HEK293 (cell line): Measurements from ENCODE around the gene TP53I11.

Experiments used
- CTCF ChIA-PET: fragments of 350-600 bp; formaldehyde crosslinking; extraction: SDS; loops from one replicate; lab custom pipeline; 2021; ENCODE audit warnings: antibody characterized with exemption; lab: Yijun Ruan, JAX
- POLR2A ChIA-PET: fragments of 300-600 bp; formaldehyde crosslinking; extraction: SDS; loops from one replicate; lab custom pipeline; 2020; ENCODE audit warnings: antibody characterized with exemption, inconsistent platforms; lab: Yijun Ruan, JAX
- H3K27ac ChIP-seq: fragments of 200-500 bp; sonication (Bioruptor generic); 2 replicates; pipeline ENCODE4 v1.5.1; 2014; ENCODE audit warnings: low read depth, low read length, control low read depth, inconsistent platforms; ENCODE audit errors: extremely low read depth
- H3K36me3 ChIP-seq, 2 experiments: fragments of 200-500 bp in 1 of 2; sonication (Bioruptor generic) in 1 of 2; 1 replicate in 1 of 2; 2 replicates in 1 of 2; pipeline ENCODE4 v1.5.1; 2014 to 2017; ENCODE audit warnings: inconsistent platforms in 2 of 2, low read length in 2 of 2; ENCODE audit not compliant: control insufficient read depth in 2 of 2, insufficient read depth in 1 of 2
- H3K4me1 ChIP-seq: fragments of 200-500 bp; sonication (Bioruptor generic); 2 replicates; pipeline ENCODE4 v1.5.1; 2014; ENCODE audit warnings: mild to moderate bottlenecking, low read length, inconsistent platforms; ENCODE audit not compliant: control insufficient read depth, insufficient read depth
- H3K4me3 ChIP-seq: 2 replicates; pipeline ENCODE4 v1.5.1; 2011; ENCODE audit warnings: low read depth, mild to moderate bottlenecking, control low read depth, low read length, moderate library complexity
- H3K9me3 ChIP-seq: fragments of 200-500 bp; sonication (Bioruptor generic); 2 replicates; pipeline ENCODE4 v1.5.1; 2014; ENCODE audit warnings: low read depth, low read length, inconsistent platforms; ENCODE audit not compliant: control insufficient read depth, insufficient read depth
- CTCF ChIP-seq: fragments of 450-650 bp; formaldehyde crosslinking; IDR thresholded peaks from 2 replicates; pipeline ENCODE4 v1.5.1; 2016; ENCODE audit warnings: missing biosample characterization, missing genetic modification characterization
- GLIS1 ChIP-seq: fragments of 450-650 bp; formaldehyde crosslinking; IDR thresholded peaks from 2 replicates; pipeline ENCODE4 v1.5.1; 2016; ENCODE audit warnings: missing biosample characterization, missing genetic modification characterization
- IKZF3 ChIP-seq: fragments of 450-650 bp; IDR thresholded peaks from 2 replicates; pipeline ENCODE4 v1.5.0; 2018; ENCODE audit warnings: missing biosample characterization, mild to moderate bottlenecking, missing genetic modification characterization, moderate library complexity
- INSM2 ChIP-seq: fragments of 450-650 bp; formaldehyde crosslinking; IDR thresholded peaks from 2 replicates; pipeline ENCODE4 v1.5.1; 2016; ENCODE audit warnings: missing biosample characterization, missing genetic modification characterization
- KLF9 ChIP-seq: fragments of 450-650 bp; formaldehyde crosslinking; IDR thresholded peaks from 2 replicates; pipeline ENCODE4 v1.5.1; 2016; ENCODE audit warnings: missing biosample characterization, missing genetic modification characterization, low read depth
- MEIS1 ChIP-seq: sonication (generic); formaldehyde crosslinking; IDR thresholded peaks from 2 replicates; pipeline ENCODE4 v1.8.1; 2022; ENCODE audit warnings: missing genetic modification reagents, mild to moderate bottlenecking, borderline replicate concordance
- TSHZ1 ChIP-seq: fragments of 450-650 bp; formaldehyde crosslinking; IDR thresholded peaks from 2 replicates; pipeline ENCODE4 v1.5.1; 2016; ENCODE audit warnings: missing biosample characterization, missing genetic modification characterization, borderline replicate concordance
- ZBTB17 ChIP-seq: fragments of 450-650 bp; formaldehyde crosslinking; IDR thresholded peaks from 2 replicates; pipeline ENCODE4 v1.5.1; 2016; ENCODE audit warnings: missing biosample characterization, missing genetic modification characterization
- ZNF2 ChIP-seq: fragments of 450-650 bp; formaldehyde crosslinking; IDR thresholded peaks from 2 replicates; pipeline ENCODE4 v1.5.1; 2016; ENCODE audit warnings: missing biosample characterization, missing genetic modification characterization
- ZNF324 ChIP-seq: fragments of 450-650 bp; formaldehyde crosslinking; IDR thresholded peaks from 2 replicates; pipeline ENCODE4 v1.5.1; 2016; ENCODE audit warnings: missing biosample characterization, missing genetic modification characterization
- ZNF341 ChIP-seq: fragments of 450-650 bp; formaldehyde crosslinking; IDR thresholded peaks from 2 replicates; pipeline ENCODE4; 2016; ENCODE audit warnings: low read depth, missing biosample characterization, missing genetic modification characterization
- ZNF350 ChIP-seq: fragments of 450-650 bp; formaldehyde crosslinking; IDR thresholded peaks from 2 replicates; pipeline ENCODE4 v1.5.0; 2017; ENCODE audit warnings: missing biosample characterization, mild to moderate bottlenecking, missing genetic modification characterization
- ZNF362 ChIP-seq: fragments of 450-650 bp; formaldehyde crosslinking; IDR thresholded peaks from 2 replicates; pipeline ENCODE4 v1.5.1; 2016; ENCODE audit warnings: missing biosample characterization, missing genetic modification characterization
- ZNF426 ChIP-seq: fragments of 450-650 bp; formaldehyde crosslinking; IDR thresholded peaks from 2 replicates; pipeline ENCODE4 v1.5.1; 2017; ENCODE audit warnings: missing biosample characterization, missing genetic modification characterization, mild to moderate bottlenecking, inconsistent platforms, moderate library complexity
- ZNF548 ChIP-seq: fragments of 450-650 bp; formaldehyde crosslinking; IDR thresholded peaks from 2 replicates; pipeline ENCODE4 v1.5.1; 2016; ENCODE audit warnings: missing biosample characterization, missing genetic modification characterization
- ZNF626 ChIP-seq: fragments of 450-650 bp; sonication (Bioruptor Pico); formaldehyde crosslinking; IDR thresholded peaks from 2 replicates; pipeline ENCODE4 v1.5.1; 2018; ENCODE audit warnings: missing biosample characterization, missing genetic modification characterization, inconsistent platforms
- ZNF654 ChIP-seq: fragments of 450-650 bp; formaldehyde crosslinking; IDR thresholded peaks from 2 replicates; pipeline ENCODE4 v1.5.1; 2016; ENCODE audit warnings: low read depth, missing biosample characterization, missing genetic modification characterization
- ZSCAN30 ChIP-seq: fragments of 450-650 bp; IDR thresholded peaks from 2 replicates; pipeline ENCODE4 v1.5.1; 2018; ENCODE audit warnings: missing biosample characterization, mild to moderate bottlenecking, missing genetic modification characterization, moderate library complexity
- TF ChIP-seq, protein P1 (sequence below): fragments of 450-650 bp; formaldehyde crosslinking; IDR thresholded peaks from 2 replicates; pipeline ENCODE4 v1.5.1; 2017; ENCODE audit warnings: missing biosample characterization, missing genetic modification characterization
- TF ChIP-seq, protein P2 (sequence below): sonication (generic); formaldehyde crosslinking; IDR thresholded peaks from 2 replicates; pipeline ENCODE4 v1.8.1; 2022; ENCODE audit warnings: mild to moderate bottlenecking, moderate library complexity, missing genetic modification reagents

TP53I11 gene

DNA sequence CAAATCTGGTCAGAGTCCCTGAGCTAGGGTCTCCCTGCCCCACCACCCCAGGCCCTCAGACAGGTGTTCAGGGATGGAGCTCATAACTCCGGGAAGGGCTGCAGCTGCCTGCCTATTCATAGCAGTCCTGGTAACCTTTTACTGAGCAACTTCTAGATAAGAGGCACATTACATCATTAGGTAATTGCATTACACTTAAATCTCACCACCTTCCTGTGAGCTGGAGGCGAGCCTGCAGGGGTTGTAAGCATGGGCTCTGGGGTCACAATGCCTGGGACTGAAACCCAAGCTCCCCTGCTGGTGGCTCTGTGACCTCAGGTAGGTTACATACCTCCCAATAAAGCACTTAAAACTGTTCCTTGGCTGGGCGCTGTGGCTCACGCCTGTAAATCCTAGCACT is 22.5 kb downstream of the TP53I11 start:
- CTCF ChIA-PET, result interaction anchor here (0.5 to 18.1 kb wide), 16 partner anchors 10 to 362 kb away, joined by 3 to 847 read pairs (median 4); partner anchors contain the start of gene CD82
- H3K27ac ChIP-seq, result no peak overlapping the region
- H3K4me3 ChIP-seq, result no peak overlapping the region
- no peaks in the 10 kb centered on the region for H3K36me3 ChIP-seq
- TF ChIP-seq GLIS1 (0 out of 2 replicates have a peak, but pooled peaks have one; percentile 6), TSHZ1 (tag by site-specific recombination) (no peak)
- H3K4me1 ChIP-seq, result no peaks in the 10 kb centered on the region
- no peaks in the 10 kb centered on the region for H3K9me3 ChIP-seq
- POLR2A ChIA-PET, result no interaction called here

GRCh38 chr11:44927174-44927661 is 23.5 kb downstream of the TP53I11 start:
- Histone ChIP-seq H3K36me3 (no peaks in the 10 kb centered on the region), H3K27ac (no peak overlapping the region), H3K4me1 (no peaks in the 10 kb centered on the region), H3K4me3 (no peak overlapping the region), H3K9me3 (no peaks in the 10 kb centered on the region)
- CTCF ChIA-PET, result interaction anchor here (0.5 to 18.1 kb wide), 41 partner anchors 11 to 753 kb away, joined by 3 to 847 read pairs (median 3); partner anchors contain the start of gene CD82
- no peak for TF ChIP-seq ZNF362 (tag by site-specific recombination)
- peak; percentile 16; the same call in 1 of the 2 replicates for TF ChIP-seq IKZF3 (tag by site-specific recombination)
- no peak for TF ChIP-seq KLF9 (tag by site-specific recombination)
- no peak for TF ChIP-seq ZNF426 (tag by site-specific recombination)
- peak; percentile 79; the same call in 1 of the 2 replicates for TF ChIP-seq ZSCAN30
- 0 out of 2 replicates have a peak, but pooled peaks have one; percentile 19 for TF ChIP-seq ZNF2 (tag by site-specific recombination)
- no peak for TF ChIP-seq INSM2 (tag by site-specific recombination)
- TF ChIP-seq ZBTB17, result peak; percentile 93
- no peak for TF ChIP-seq ZNF548
- TF ChIP-seq, protein P1, sequence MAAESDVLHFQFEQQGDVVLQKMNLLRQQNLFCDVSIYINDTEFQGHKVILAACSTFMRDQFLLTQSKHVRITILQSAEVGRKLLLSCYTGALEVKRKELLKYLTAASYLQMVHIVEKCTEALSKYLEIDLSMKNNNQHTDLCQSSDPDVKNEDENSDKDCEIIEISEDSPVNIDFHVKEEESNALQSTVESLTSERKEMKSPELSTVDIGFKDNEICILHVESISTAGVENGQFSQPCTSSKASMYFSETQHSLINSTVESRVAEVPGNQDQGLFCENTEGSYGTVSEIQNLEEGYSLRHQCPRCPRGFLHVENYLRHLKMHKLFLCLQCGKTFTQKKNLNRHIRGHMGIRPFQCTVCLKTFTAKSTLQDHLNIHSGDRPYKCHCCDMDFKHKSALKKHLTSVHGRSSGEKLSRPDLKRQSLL, result peak; percentile 55; the same call in 1 of the 2 replicates
- no peak for TF ChIP-seq ZNF350 (tag by site-specific recombination)
- TF ChIP-seq ZNF341 (tag by site-specific recombination), result no peak
- TF ChIP-seq ZNF626, result no peak
- no peak for TF ChIP-seq ZNF324
- peak; percentile 70 for TF ChIP-seq CTCF
- TF ChIP-seq, protein P2, sequence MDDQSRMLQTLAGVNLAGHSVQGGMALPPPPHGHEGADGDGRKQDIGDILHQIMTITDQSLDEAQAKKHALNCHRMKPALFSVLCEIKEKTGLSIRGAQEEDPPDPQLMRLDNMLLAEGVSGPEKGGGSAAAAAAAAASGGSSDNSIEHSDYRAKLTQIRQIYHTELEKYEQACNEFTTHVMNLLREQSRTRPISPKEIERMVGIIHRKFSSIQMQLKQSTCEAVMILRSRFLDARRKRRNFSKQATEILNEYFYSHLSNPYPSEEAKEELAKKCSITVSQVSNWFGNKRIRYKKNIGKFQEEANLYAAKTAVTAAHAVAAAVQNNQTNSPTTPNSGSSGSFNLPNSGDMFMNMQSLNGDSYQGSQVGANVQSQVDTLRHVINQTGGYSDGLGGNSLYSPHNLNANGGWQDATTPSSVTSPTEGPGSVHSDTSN, result 0 out of 2 replicates have a peak, but pooled peaks have one; percentile 42
- TF ChIP-seq ZNF654 (tag by site-specific recombination), result peak; percentile 58
- TF ChIP-seq MEIS1 (CRISPR knock-in tag), result no peak
- POLR2A ChIA-PET, result interaction anchor here (1.2 kb wide), 1 partner anchor 9 kb away, joined by 3 read pairs; no protein-coding TSS in a partner anchor
